A375 (cell line): ENCODE data around the gene ZFYVE27. TPM values are rescaled to one million over a fixed set of nuclear protein-coding genes. Genes with fewer than 3 reads are reported as not detected.

Experiments used
- total RNA-seq: library from RNA; depleted of rRNA; stranded (reverse); fragments of >200 nt; shearing (Covaris generic); gene quantifications from 2 replicates; pipeline ENCODE4 v1.2.3, GENCODE V29; 2014; rRNA removed

The ZFYVE27 gene, protein sequence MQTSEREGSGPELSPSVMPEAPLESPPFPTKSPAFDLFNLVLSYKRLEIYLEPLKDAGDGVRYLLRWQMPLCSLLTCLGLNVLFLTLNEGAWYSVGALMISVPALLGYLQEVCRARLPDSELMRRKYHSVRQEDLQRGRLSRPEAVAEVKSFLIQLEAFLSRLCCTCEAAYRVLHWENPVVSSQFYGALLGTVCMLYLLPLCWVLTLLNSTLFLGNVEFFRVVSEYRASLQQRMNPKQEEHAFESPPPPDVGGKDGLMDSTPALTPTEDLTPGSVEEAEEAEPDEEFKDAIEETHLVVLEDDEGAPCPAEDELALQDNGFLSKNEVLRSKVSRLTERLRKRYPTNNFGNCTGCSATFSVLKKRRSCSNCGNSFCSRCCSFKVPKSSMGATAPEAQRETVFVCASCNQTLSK
- 38.7 and 44.4 TPM in 2 replicates for total RNA-seq

DNA sequence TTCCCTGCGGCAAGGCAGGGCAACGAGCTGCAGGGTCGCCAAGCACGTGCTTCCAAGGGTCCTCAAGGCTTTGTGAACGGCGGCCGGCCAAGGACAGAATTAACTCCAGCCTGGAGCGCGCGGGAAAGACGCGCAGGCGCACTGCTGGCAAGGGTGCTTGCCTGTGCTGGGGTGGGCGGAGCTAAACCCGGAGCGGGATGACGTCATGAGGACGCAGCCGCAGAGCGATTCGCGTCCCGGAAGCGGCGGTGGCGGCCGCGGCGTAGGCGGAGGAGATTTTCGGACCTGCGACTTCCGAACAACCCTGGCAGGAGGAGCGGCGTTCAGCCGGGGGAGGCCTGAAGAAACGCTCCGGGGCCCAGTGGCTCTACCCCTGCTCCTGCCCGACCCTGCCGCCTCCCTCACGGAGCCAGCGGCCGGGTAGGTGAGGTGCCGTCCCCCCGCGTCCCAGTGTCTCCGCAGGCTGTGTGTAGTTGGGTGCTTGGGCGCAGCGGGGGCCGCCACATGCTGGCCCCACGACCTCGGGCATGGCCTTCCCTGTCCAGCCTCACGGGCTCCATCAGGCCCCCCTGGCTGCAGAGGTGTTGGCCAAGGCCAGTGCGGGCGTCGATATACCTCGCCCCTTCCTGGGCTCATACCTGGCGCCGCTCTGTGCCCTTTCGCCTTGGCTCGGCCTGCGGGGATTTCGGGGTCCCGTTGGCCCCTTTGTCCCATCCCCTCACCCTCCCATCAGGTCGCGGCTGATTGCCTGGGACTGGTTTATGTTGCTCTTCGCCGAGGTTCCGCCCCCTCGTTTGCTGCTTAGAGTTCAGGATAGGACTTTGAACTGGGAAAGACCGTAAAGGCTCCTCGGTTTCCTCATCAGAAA lies at the start of gene ZFYVE27:
TSS of gene ZFYVE27 (plus strand) at position 227 of the 868 bp plus-strand sequence. CDS start 1,350 bp downstream, outside the sequence.

DNA sequence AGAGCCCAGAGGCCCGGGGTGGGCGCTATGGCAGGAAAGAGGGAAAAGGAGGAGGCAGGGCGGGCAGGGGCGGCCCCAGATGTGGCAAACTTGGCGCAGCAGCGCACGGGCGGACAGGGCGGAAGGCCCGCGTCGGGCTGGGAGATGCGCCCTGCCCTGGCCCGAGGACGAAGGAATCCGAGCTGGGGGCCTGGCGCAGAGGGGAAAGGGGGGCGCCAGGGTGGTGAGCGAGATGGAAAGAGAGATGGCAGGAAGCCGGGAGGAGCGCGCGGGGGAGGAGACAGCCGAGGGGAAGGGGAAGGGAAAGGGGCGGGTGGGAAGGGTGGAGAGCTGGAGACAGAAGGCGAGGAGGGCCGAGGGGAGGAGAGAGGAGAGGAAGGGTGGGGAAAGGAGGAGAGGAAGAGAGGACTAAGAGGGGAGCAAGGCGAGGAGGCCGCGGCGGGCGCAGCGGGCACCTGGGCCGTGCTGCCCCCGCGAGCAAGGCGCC lies 23.5 kb upstream of the ZFYVE27 start, which contains the start of gene MARVELD1:
TSS of gene MARVELD1 (plus strand) at position 392 of the 487 bp plus-strand sequence. CDS start 147 bp downstream, outside the sequence.

DNA sequence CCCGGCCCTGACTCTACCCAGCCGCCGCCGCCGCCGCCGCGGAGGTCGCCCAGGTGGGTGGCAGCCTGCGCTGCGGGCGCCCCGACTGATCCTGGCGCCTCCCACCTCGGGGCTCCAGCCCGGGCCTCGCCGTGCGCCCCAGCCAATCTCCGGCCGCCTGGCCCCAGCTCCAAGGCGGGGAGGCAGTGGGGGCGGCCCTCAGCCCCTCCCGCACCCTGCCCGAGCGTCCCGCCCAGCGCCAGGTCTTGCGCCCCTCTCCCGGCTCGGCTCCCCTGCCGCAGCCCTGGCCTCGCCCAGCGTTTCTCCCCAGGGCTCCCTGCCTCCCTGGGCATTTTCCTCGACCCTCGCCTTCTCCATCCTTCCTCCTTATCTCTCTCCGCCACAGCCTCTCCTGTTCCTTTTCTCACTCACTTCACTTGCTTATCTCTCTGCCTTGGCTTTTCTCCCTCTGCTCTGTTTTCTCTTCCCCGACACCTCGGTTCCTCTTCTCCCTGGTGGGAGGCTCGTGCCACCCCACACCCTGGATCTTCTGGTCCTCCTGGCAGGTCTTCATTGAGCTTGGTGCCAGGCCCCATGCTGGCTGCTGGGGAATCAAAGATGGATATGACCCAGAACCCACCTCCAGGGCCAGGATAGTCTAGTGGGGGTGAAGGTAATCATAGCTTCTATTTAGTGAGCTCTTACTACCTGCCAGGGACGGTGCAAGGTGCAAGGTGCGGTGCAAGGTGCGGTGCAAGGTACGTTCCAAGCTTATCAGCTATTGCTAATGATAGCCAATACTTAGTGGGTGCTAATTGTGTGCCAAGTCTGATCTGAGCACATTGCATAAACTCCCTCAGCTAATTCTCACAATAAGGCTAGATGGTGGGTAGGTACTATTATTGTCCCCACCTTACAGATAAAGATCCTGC lies 35.2 kb downstream of the ZFYVE27 start, which contains the start of gene SFRP5:
TSS of gene SFRP5 (minus strand) at position 87 of the 911 bp plus-strand sequence. CDS start 166 bp downstream, outside the sequence.

Other genes with a start within 250 kb of the ZFYVE27 start
- 83.7 and 120 TPM in 2 replicates for gene MMS19, start 238.7 kb upstream of the ZFYVE27 start, total RNA-seq
- gene UBTD1, start 238.2 kb upstream of the ZFYVE27 start, total RNA-seq = 16.2 and 24.7 TPM in 2 replicates
- gene ANKRD2, start 164.3 kb upstream of the ZFYVE27 start, total RNA-seq = 0.37 and 0.57 TPM in 2 replicates
- gene HOGA1, start 152.7 kb upstream of the ZFYVE27 start, total RNA-seq = 1.7 and 1.9 TPM in 2 replicates
- gene C10orf62, start 147.4 kb upstream of the ZFYVE27 start, total RNA-seq = 0.15 and 0.56 TPM in 2 replicates
- gene MORN4, start 103.6 kb upstream of the ZFYVE27 start, total RNA-seq = 15.1 and 15.9 TPM in 2 replicates
- gene PI4K2A, start 96.5 kb upstream of the ZFYVE27 start, total RNA-seq = 21.3 and 22.8 TPM in 2 replicates
- gene AVPI1, start 49.9 kb upstream of the ZFYVE27 start, total RNA-seq = 98.2 and 109 TPM in 2 replicates
- gene MARVELD1, start 23.4 kb upstream of the ZFYVE27 start, total RNA-seq = 28.9 and 34.7 TPM in 2 replicates
- gene SFRP5, start 34.9 kb downstream of the ZFYVE27 start, total RNA-seq = 0.05 and 0.94 TPM in 2 replicates
- gene GOLGA7B, start 112.7 kb downstream of the ZFYVE27 start, total RNA-seq = 3.4 and 3.5 TPM in 2 replicates